Type B pancreatic cell (in vitro differentiated cells): ENCODE results near the gene NDUFAF4. TPM values are rescaled to one million over a fixed set of nuclear protein-coding genes. Genes with fewer than 3 reads are reported as not detected.

ENCODE experiments used
- DNase-seq: peaks from one replicate; pipeline ENCODE4 v3.0.0; 2021; ENCODE audit warnings: mixed read lengths; ENCODE audit not compliant: unreplicated experiment; ENCODE audit errors: extremely low spot score
- H3K27ac Mint-ChIP-seq: 2 replicates; pipeline ENCODE4 v1.8.0; 2021; ENCODE audit warnings: mild to moderate bottlenecking, mixed read lengths
- H3K27me3 Mint-ChIP-seq: 2 replicates; pipeline ENCODE4 v1.8.0; 2021; ENCODE audit warnings: mixed read lengths
- H3K36me3 Mint-ChIP-seq: 2 replicates; pipeline ENCODE4 v1.8.0; 2021; ENCODE audit warnings: mixed read lengths
- H3K4me1 Mint-ChIP-seq: one replicate; pipeline ENCODE4 v1.8.0; 2021; ENCODE audit warnings: mixed read lengths; ENCODE audit not compliant: unreplicated experiment
- H3K4me3 Mint-ChIP-seq: 2 replicates; pipeline ENCODE4 v1.8.0; 2021; ENCODE audit warnings: mild to moderate bottlenecking, mixed read lengths
- H3K9me3 Mint-ChIP-seq: 2 replicates; pipeline ENCODE4 v1.8.0; 2021; ENCODE audit warnings: mixed read lengths
- CTCF ChIP-seq: fragments of 200-600 bp; sonication (generic); conservative IDR thresholded peaks from 2 replicates; pipeline ENCODE4 v1.5.0; 2021; ENCODE audit warnings: antibody characterized with exemption, mild to moderate bottlenecking
- total RNA-seq: library from RNA; stranded (reverse); gene quantifications from 2 replicates; pipeline ENCODE4 v1.2.1, GENCODE V29; 2021; ENCODE audit warnings: low replicate concordance

NDUFAF4 gene
- total RNA-seq, 1 donor from 2014 or later: 37.4 TPM

DNA sequence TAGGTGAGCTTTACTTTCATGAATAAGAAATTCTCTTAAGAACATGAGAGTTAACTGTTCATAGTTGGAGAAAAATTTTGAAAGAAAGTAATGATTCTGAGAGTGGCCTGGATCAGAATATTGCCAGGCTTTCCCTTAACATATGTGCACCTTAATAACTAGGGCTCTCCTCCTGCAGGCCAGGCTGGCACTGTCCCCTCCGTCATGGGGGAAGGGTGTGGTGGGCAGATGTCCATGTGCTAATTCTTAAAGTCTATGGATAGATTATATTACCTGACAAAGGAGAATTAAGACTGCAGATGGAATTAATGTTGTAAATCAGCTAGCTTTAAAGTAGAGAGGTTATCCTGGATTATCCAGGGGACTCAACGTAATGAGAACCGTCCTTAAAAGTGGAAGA is 15.9 kb upstream of the NDUFAF4 start:
- Mint-ChIP-seq H3K27ac (no peak overlapping the region), H3K4me1 (no peaks in the 10 kb centered on the region), H3K9me3 (no peaks in the 10 kb centered on the region), H3K27me3 (peaks cover 30% of the 10 kb centered on the region), H3K36me3 (no peaks in the 10 kb centered on the region), H3K4me3 (no peak overlapping the region)
- DNase-seq: no peak
- TF ChIP-seq CTCF: no peak

GRCh38 chr6:96911751-96912150 is 14.1 kb upstream of the NDUFAF4 start:
- Mint-ChIP-seq H3K27me3 (peaks cover 29% of the 10 kb centered on the region), H3K4me3 (no peak overlapping the region), H3K9me3 (no peaks in the 10 kb centered on the region), H3K4me1 (no peaks in the 10 kb centered on the region), H3K36me3 (no peaks in the 10 kb centered on the region), H3K27ac (no peak overlapping the region)
- no peak for TF ChIP-seq CTCF
- DNase-seq: no peak

DNA sequence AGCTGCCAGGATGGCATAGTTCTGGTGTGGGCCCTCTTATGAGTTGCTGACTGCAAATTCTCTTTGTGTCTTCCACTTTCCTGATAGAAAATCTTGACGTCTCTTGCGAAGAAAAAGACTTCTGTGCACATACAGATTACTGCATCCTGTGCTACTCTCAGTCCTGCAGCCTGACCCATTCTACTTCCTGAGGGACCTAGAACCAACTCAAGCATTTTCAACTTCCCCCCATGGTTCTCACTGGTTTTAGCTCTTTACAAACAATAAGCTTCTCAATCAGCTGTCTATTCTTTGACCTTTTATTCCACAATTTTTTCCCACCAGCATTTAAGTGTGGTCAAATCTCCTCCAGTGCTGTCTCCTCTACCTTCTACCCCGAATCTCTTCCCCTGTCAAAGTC is 13.5 kb upstream of the NDUFAF4 start:
- no peaks in the 10 kb centered on the region for H3K36me3 Mint-ChIP-seq
- peaks cover 35% of the 10 kb centered on the region for H3K27me3 Mint-ChIP-seq
- no peak overlapping the region for H3K4me3 Mint-ChIP-seq
- no peaks in the 10 kb centered on the region for H3K4me1 Mint-ChIP-seq
- no peak for DNase-seq
- no peak for TF ChIP-seq CTCF
- no peak overlapping the region for H3K27ac Mint-ChIP-seq
- H3K9me3 Mint-ChIP-seq: no peaks in the 10 kb centered on the region

DNA sequence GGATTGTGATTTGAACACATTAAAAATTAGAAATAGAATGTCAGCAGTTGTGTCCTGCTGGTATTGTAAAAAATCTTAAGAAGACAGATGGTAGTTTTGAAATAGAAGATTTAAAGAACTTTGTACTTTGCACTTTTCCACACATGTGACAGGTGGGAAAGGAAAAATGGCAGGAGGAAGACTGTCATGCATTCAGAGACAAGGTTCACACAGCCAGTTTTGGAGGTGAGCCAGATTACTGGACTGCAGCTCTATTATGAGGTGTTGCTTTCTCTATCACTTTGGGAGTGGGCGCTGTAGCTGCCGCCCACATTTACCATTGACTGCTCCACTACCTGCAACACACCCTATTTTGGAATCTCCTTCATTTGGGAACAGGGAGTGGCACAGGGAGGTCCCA is 12.1 kb upstream of the NDUFAF4 start:
- no peak for DNase-seq
- Mint-ChIP-seq H3K4me3 (no peak overlapping the region), H3K4me1 (no peaks in the 10 kb centered on the region), H3K27me3 (peaks cover 39% of the 10 kb centered on the region), H3K9me3 (no peaks in the 10 kb centered on the region), H3K36me3 (no peaks in the 10 kb centered on the region), H3K27ac (no peak overlapping the region)
- no peak for TF ChIP-seq CTCF

DNA sequence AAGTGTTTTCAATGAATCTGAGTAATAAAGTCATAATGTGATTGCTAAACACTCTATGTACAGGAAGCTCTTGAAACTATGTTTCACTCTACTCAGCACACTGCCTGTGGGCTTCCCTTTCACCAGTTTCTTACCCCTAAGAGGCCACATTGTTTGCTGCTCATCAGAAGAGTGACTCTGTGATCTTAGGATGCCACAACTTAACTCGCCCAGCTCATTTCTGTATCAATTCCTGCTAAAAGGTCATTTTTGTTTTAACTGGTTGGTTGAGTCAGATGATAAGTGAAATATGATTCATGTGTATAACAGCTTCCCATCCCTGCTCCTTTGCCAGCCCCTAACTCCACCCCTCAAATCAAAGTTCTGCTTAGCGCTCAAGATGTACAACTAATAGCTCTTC is 9.8 kb upstream of the NDUFAF4 start:
- Mint-ChIP-seq H3K27ac (no peak overlapping the region), H3K9me3 (no peaks in the 10 kb centered on the region), H3K4me1 (no peaks in the 10 kb centered on the region), H3K4me3 (no peak overlapping the region), H3K27me3 (peaks cover 36% of the 10 kb centered on the region), H3K36me3 (no peaks in the 10 kb centered on the region)
- DNase-seq: no peak
- TF ChIP-seq CTCF: no peak

DNA sequence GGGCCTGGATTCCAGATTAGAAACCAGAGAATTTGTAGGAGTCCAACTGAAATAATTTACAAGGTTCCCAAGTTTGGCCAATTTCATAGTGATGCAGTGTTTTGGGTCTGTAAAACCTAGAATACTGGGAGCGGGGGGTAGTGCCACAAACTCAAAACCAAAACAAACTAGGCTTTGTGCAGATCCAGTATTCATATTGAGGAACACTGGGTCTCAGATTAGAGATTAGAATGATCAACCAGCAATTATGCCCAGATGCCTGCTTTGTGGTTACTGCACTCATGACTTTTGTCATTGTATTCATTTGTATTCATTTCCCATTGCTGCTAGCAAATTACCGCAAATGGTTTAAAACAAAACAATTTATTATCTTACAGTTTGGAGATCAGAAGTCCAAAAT is 3.2 kb upstream of the NDUFAF4 start:
- Mint-ChIP-seq H3K27ac (no peak overlapping the region), H3K36me3 (peaks cover 2% of the 10 kb centered on the region), H3K27me3 (peaks cover 4% of the 10 kb centered on the region), H3K4me3 (no peak overlapping the region), H3K4me1 (peaks cover 6% of the 10 kb centered on the region), H3K9me3 (no peaks in the 10 kb centered on the region)
- TF ChIP-seq CTCF: no peak
- no peak for DNase-seq
